Measurements from ENCODE around the gene TAF12. TPM values are rescaled to one million over a fixed set of nuclear protein-coding genes. Genes with fewer than 3 reads are reported as not detected.

TAF12 gene
- total RNA-seq, 1 donor from 2014 or later: 8.4 TPM

Other genes starting within 250 kb of the TAF12 start
- 19.3 TPM for gene RCC1, start 137.0 kb downstream of the TAF12 start, total RNA-seq
- 8.3 TPM for gene TRNAU1AP, start 90.0 kb downstream of the TAF12 start, total RNA-seq
- 0.75 TPM for gene RAB42, start 50.8 kb downstream of the TAF12 start, total RNA-seq
- not detected for gene RNU11, start 5.5 kb upstream of the TAF12 start, total RNA-seq
- 3.3 TPM for gene GMEB1, start 25.7 kb upstream of the TAF12 start, total RNA-seq
- gene YTHDF2, start 93.9 kb upstream of the TAF12 start, total RNA-seq: 23.1 TPM
- gene OPRD1, start 169.1 kb upstream of the TAF12 start, total RNA-seq: not detected

All from left lobe of liver (tissue), 1 donor.